Neural cell (in vitro differentiated cells): ENCODE results near the gene NLRP13.

Experiments
- CTCF ChIP-seq: fragments of 450-650 bp; IDR thresholded peaks from 2 replicates; pipeline ENCODE4 v1.5.1; 2014; ENCODE audit warnings: antibody characterized with exemption, mild to moderate bottlenecking, moderate library complexity; ENCODE audit not compliant: poor library complexity, severe bottlenecking
- EP300 ChIP-seq: fragments of 450-650 bp; conservative IDR thresholded peaks from 2 replicates; pipeline ENCODE4 v1.6.1; 2014; ENCODE audit warnings: antibody characterized with exemption, mild to moderate bottlenecking, moderate library complexity; ENCODE audit not compliant: poor library complexity, severe bottlenecking
- EZH2 ChIP-seq: fragments of 200-600, 300-800 bp; shearing (Covaris generic), sonication (generic); IDR thresholded peaks from 2 replicates; pipeline ENCODE4 v1.6.1; 2014; ENCODE audit warnings: antibody characterized with exemption, low read length, borderline replicate concordance, mild to moderate bottlenecking; ENCODE audit not compliant: insufficient read depth, poor library complexity, severe bottlenecking
- POLR2AphosphoS5 ChIP-seq: IDR thresholded peaks from 2 replicates; pipeline ENCODE4 v1.6.1; 2012
- REST ChIP-seq: IDR thresholded peaks from 2 replicates; pipeline ENCODE4 v1.6.1; 2012; ENCODE audit warnings: borderline replicate concordance
- TAF1 ChIP-seq: IDR thresholded peaks from 2 replicates; pipeline ENCODE4 v1.6.1; 2012; ENCODE audit warnings: low read depth

DNA sequence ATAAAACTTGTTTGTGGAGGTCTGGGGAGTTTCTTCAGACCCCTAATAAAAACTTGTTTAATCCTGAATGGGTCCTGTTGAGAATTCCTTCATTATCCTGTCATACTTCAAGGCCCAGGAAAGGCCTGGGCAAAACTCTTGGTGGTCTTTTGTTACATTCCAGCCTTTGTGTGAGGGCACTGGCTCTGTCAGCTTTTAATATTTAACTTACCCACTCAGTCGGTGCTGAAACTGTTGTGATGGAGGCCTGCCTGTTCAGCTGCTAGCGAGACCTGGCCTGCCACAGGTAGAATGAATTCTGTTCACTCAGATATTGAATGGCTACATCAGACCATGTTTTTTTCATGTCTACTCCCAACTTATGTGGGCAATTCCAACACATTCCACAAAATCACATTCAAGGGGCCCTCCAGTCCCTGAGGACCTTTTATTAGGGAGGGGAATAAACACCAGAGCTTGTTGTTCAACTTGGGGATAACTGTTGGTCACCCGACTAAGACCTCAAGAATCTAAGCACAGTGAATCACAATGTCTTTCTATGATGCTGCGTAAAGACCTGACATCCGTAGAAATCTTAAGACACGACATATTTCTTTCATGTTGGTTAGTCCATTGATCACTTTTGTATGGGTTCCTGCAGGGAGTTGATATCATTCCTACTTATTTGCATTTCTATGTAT lies 28.0 kb upstream of the NLRP13 start:
- no peak for TF ChIP-seq CTCF
- TF ChIP-seq EZH2 = no peak
- no peak for TF ChIP-seq TAF1
- no peak for TF ChIP-seq POLR2AphosphoS5
- TF ChIP-seq REST = no peak
- TF ChIP-seq EP300 = no peak
